GM23338 (cell line): ENCODE data around the gene CDH23. TPM values are rescaled to one million over a fixed set of nuclear protein-coding genes. Genes with fewer than 3 reads are reported as not detected.

Experiments used
- ATAC-seq: fragments of 200-7000 bp; cut with Tn5 transposase; 3 replicates; pipeline ENCODE4 v1.9.1; 2020
- DNase-seq: peaks from one replicate; pipeline ENCODE4 v3.0.0-alpha.2; 2015; ENCODE audit warnings: low spot score
- H2AFZ ChIP-seq: fragments of 200-600 bp; sonication (generic); 2 replicates; pipeline ENCODE4 v1.8.0; 2016; ENCODE audit warnings: antibody characterized with exemption, mild to moderate bottlenecking, moderate library complexity
- H3F3A ChIP-seq: fragments of 200-600 bp; sonication (generic); replicated peaks from 2 replicates; pipeline ENCODE4 v1.8.0; 2017; ENCODE audit warnings: antibody characterized with exemption, mixed run types, low read depth
- H3K27ac ChIP-seq: fragments of 200-600 bp; sonication (generic); 2 replicates; pipeline ENCODE4 v1.6.1; 2016; ENCODE audit warnings: low read depth
- H3K27me3 ChIP-seq: fragments of 200-600 bp; sonication (generic); 2 replicates; pipeline ENCODE4 v1.8.0; 2016; ENCODE audit warnings: mild to moderate bottlenecking, mixed run types, moderate library complexity; ENCODE audit not compliant: insufficient read depth
- H3K36me3 ChIP-seq: fragments of 200-600 bp; sonication (generic); 2 replicates; pipeline ENCODE4 v1.8.0; 2016; ENCODE audit warnings: mild to moderate bottlenecking; ENCODE audit not compliant: insufficient read depth
- H3K4me1 ChIP-seq: fragments of 200-600 bp; sonication (generic); 2 replicates; pipeline ENCODE4 v1.8.0; 2016; ENCODE audit warnings: mild to moderate bottlenecking, moderate library complexity; ENCODE audit not compliant: insufficient read depth
- H3K4me2 ChIP-seq: fragments of 200-600 bp; sonication (generic); 2 replicates; pipeline ENCODE4 v1.7.1; 2017; ENCODE audit warnings: mixed run types
- H3K4me3 ChIP-seq: fragments of 200-600 bp; sonication (generic); 2 replicates; pipeline ENCODE4 v1.6.1; 2016; ENCODE audit warnings: mixed run types
- H3K79me2 ChIP-seq: fragments of 200-600 bp; sonication (generic); replicated peaks from 2 replicates; pipeline ENCODE4 v1.8.0; 2017; ENCODE audit warnings: mild to moderate bottlenecking; ENCODE audit not compliant: insufficient read depth
- H3K9me2 ChIP-seq: fragments of 200-600 bp; sonication (generic); 2 replicates; pipeline ENCODE4 v1.8.0; 2017; ENCODE audit not compliant: insufficient read depth
- H4K20me1 ChIP-seq: fragments of 200-600 bp; sonication (generic); replicated peaks from 2 replicates; pipeline ENCODE4 v1.8.0; 2017; ENCODE audit warnings: mild to moderate bottlenecking; ENCODE audit not compliant: insufficient read depth
- H3K27ac Mint-ChIP-seq: 2 replicates; pipeline ENCODE4 v1.8.0; 2020; ENCODE audit warnings: inconsistent platforms, mild to moderate bottlenecking, moderate library complexity, mixed read lengths
- H3K27me3 Mint-ChIP-seq: 3 replicates; pipeline ENCODE4 v1.8.0; 2022; ENCODE audit warnings: low read depth, mild to moderate bottlenecking, moderate library complexity, mixed read lengths, inconsistent platforms; ENCODE audit not compliant: insufficient read depth, poor library complexity
- H3K36me3 Mint-ChIP-seq: 3 replicates; pipeline ENCODE4 v1.8.0; 2021; ENCODE audit warnings: low read depth, mild to moderate bottlenecking, inconsistent platforms, moderate library complexity, mixed read lengths
- H3K4me1 Mint-ChIP-seq: 3 replicates; pipeline ENCODE4 v1.8.0; 2020; ENCODE audit warnings: mild to moderate bottlenecking, inconsistent platforms, mixed read lengths
- H3K4me3 Mint-ChIP-seq: 3 replicates; pipeline ENCODE4 v1.8.0; 2021; ENCODE audit warnings: moderate library complexity, mild to moderate bottlenecking, inconsistent platforms, mixed read lengths
- H3K9me3 Mint-ChIP-seq: 3 replicates; pipeline ENCODE4 v1.8.0; 2020; ENCODE audit warnings: moderate library complexity, mild to moderate bottlenecking, inconsistent platforms, mixed read lengths
- CTCF ChIP-seq, 2 experiments: fragments of 200-600 bp in 1 of 2; sonication (generic) in 1 of 2; conservative IDR thresholded peaks; 2 replicates each; pipeline versions ENCODE4 v1.5.1 to v1.6.1; 2016 to 2017; ENCODE audit warnings: antibody characterized with exemption in 2 of 2, low read depth in 2 of 2, mild to moderate bottlenecking in 2 of 2, moderate library complexity in 1 of 2
- ZNF462 ChIP-seq: fragments of 250-450 bp; sonication (Bioruptor Pico); IDR thresholded peaks from 2 replicates; pipeline ENCODE4 v1.5.0; 2020; ENCODE audit warnings: mild to moderate bottlenecking, moderate library complexity
- polyA plus RNA-seq: library from polyadenylated mRNA; unstranded; fragments of >200 nt; fragmentation: Nextera tagmentation; extraction: Ambion mirVana; gene quantifications from 2 replicates; pipeline ENCODE4 v1.2.1, GENCODE V29; 2016
- total RNA-seq: library from RNA; depleted of rRNA; stranded (reverse); fragments of >200 nt; shearing (Covaris generic); gene quantifications from 2 replicates; pipeline ENCODE4 v1.2.3, GENCODE V29; 2014

The CDH23 gene
- total and polyA plus RNA-seq, 2 experiments from 2014 or later: 0.95 to 4.3 TPM

GRCh38 chr10:71633920-71634319 lies 237.2 kb downstream of the CDH23 start:
- H3K4me2 ChIP-seq: peak overlapping the region; percentile 45
- Mint-ChIP-seq H3K36me3 (no peaks in the 10 kb centered on the region), H3K4me1 (peaks cover 71% of the 10 kb centered on the region), H3K9me3 (no peaks in the 10 kb centered on the region; the same call in 2 of the 3 replicates), H3K27ac (no peak overlapping the region), H3K27me3 (peaks cover 47% of the 10 kb centered on the region), H3K4me3 (no peak overlapping the region)
- H3K27ac ChIP-seq: no peak overlapping the region
- H4K20me1 ChIP-seq: no peaks in the 10 kb centered on the region
- TF ChIP-seq ZNF462 (no peak), CTCF (conservative IDR thresholded peaks at IDR 0.05; ENCODE audit: low read depth in 2 of 2) (0 out of 4 replicates have a peak, but pooled peaks of 1 of the 2 experiments have one; percentile 2)
- H3K4me1 ChIP-seq: peaks cover 57% of the 10 kb centered on the region
- no peaks in the 10 kb centered on the region for H3K79me2 ChIP-seq
- no peaks in the 10 kb centered on the region for H3F3A ChIP-seq
- ATAC-seq (peak; percentile 43), DNase-seq (no peak)
- peak overlapping the region; percentile 59; the same call in 1 of the 2 replicates for H2AFZ ChIP-seq
- H3K4me3 ChIP-seq: no peak overlapping the region
- no peaks in the 10 kb centered on the region for H3K36me3 ChIP-seq
- H3K9me2 ChIP-seq: no peaks in the 10 kb centered on the region
- peaks cover 32% of the 10 kb centered on the region for H3K27me3 ChIP-seq

GRCh38 chr10:71634531-71635164 lies 237.9 kb downstream of the CDH23 start:
- Mint-ChIP-seq H3K4me3 (no peak overlapping the region; the same call in 2 of the 3 replicates), H3K27me3 (peaks cover 41% of the 10 kb centered on the region), H3K4me1 (peaks cover 69% of the 10 kb centered on the region), H3K9me3 (no peaks in the 10 kb centered on the region; the same call in 2 of the 3 replicates), H3K27ac (no peak overlapping the region), H3K36me3 (no peaks in the 10 kb centered on the region)
- Histone ChIP-seq H3K79me2 (no peaks in the 10 kb centered on the region), H3F3A (no peaks in the 10 kb centered on the region), H3K9me2 (no peaks in the 10 kb centered on the region), H3K36me3 (no peaks in the 10 kb centered on the region), H3K4me1 (peaks cover 58% of the 10 kb centered on the region), H3K4me3 (no peak overlapping the region), H4K20me1 (no peaks in the 10 kb centered on the region), H3K27me3 (peaks cover 32% of the 10 kb centered on the region), H3K4me2 (peak overlapping the region; percentile 45; the same call in 1 of the 2 replicates), H3K27ac (no peak overlapping the region), H2AFZ (no peak overlapping the region)
- DNase-seq (no peak), ATAC-seq (no peak)
- no peak for TF ChIP-seq ZNF462
